HG02938 (cell line): Measurements from ENCODE around the gene HABP2.

Experiments used
- ATAC-seq: cut with Tn5 transposase; IDR thresholded peaks from one replicate; pipeline ENCODE4 v1.9.1; 2021; ENCODE audit warnings: mild to moderate bottlenecking, moderate library complexity; ENCODE audit not compliant: unreplicated experiment

The HABP2 gene

DNA sequence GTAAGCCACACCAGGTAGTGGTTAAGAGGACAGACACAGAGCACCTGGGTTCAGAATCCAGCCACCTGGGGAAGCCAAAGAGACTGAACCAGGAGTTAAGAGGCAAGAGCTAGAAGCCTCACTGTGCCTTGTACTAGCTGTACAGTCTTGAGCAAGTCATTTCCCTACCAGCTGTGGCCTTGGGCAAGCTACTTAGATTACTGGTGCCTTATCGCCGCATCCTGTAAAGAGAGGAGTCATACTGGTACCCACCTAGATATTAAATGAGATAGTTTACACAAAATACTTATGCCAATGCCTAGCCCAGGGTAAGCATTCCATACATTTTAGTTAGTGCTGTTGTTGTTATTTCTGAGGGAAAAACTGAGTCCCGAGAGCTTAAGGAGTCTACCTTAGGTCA lies 47.7 kb downstream of the HABP2 start:
- ATAC-seq, result no peak

DNA sequence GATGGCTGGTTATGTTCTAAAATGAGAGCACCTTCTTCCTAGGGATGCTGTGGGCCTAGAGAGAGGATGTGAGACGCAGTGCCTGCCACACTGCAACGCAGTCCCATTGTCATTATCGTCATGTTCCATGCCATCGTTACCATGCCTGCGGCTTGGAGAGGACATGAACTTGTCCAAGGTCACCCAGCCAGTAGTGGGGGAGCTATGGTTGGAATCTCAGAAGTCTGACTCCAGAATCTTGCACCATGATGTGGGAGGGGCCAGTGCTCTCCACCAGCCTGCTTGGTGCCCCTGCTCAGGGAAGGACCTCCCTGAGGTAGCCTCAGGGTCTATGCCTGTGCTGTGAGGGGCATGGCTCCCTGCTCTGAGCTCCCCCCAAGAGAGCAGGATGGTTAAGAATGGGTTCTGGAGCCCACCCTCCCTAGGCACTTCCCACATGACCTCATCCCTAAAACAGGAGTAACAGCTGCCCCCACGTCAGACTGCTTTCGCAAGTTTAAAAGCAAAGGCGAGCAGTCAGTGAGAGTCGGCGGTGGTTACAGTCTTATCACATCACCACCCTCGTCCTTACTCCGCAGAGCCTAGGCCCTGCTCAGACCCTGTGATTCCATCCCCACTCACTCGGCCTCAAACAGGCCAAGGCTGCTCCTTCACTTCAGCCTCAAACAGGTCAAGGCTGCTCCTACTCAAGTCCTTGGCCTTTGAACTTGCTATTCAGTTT lies 50.4 kb downstream of the HABP2 start:
- no peak for ATAC-seq

DNA sequence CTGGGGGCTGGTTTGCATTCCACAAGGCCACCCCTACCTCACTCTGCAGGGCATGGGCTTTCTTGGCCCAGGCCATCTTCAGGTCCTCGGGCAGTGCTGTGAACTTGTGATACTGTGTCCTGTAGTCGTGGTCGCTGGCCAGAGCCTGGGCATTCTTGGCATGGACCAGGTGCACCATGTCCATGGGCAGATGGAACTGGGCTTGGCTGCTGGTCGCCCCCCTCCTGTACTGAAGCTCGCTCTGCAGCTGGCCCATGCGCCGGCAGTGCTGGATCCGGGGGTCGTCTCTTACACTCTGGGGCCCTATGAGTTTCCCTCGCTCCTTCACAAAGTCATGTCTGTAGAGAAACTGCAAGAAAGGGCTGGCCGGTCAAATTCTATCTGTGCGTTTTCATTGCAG lies 51.7 kb downstream of the HABP2 start:
- no peak for ATAC-seq

DNA sequence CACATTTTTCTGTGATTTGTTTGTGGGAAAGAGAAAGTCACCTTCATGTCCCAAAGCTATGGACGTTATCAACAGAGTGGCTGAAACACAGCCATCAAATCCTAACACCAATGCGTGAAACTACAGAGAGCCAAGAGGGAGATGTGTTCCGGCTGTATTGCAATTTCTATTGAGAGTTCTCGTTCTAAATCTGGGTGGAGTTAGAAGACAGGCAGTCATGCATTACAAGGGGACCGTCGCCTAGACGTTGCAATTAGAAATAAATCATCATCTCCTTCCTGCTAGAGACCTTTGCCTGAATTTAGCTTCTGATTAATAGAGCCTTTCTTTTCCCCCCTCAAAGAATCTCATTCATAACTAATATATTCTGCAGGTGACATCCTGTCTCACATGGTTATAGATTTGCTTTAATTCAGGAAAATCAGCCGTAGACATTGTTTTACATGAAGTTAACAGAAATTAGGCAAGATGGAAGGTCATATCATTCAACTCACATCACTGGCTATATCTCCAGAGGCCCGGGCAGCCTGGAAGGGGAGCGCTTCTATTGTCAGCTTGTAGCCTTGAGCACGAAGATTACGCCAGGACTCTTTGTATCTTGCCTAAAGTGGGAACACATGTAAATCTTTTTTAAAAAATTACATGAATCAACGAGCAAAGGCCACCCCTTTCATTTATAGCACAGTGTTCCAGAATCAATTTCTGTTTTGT lies 52.6 kb downstream of the HABP2 start:
- ATAC-seq, result no peak

DNA sequence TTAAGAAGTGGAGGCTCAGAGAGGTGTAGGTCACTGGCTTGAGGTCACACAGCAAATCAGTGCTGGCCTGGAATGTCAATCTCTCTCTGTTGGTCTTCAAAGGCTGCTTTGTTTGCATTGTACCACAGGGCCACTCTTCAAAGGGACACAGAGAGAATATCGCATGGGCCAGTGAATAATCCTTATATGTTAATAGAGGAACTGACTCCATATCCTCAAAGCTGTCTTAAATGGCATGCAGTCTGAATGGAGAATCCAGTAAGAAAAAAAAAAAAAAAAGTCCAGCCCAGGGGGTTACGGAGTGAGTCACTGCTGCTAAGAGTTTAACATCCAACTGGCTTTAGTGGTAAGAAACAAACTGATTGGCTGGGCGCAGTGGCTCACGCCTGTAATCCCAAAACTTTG lies 56.9 kb downstream of the HABP2 start:
- ATAC-seq, result no peak

DNA sequence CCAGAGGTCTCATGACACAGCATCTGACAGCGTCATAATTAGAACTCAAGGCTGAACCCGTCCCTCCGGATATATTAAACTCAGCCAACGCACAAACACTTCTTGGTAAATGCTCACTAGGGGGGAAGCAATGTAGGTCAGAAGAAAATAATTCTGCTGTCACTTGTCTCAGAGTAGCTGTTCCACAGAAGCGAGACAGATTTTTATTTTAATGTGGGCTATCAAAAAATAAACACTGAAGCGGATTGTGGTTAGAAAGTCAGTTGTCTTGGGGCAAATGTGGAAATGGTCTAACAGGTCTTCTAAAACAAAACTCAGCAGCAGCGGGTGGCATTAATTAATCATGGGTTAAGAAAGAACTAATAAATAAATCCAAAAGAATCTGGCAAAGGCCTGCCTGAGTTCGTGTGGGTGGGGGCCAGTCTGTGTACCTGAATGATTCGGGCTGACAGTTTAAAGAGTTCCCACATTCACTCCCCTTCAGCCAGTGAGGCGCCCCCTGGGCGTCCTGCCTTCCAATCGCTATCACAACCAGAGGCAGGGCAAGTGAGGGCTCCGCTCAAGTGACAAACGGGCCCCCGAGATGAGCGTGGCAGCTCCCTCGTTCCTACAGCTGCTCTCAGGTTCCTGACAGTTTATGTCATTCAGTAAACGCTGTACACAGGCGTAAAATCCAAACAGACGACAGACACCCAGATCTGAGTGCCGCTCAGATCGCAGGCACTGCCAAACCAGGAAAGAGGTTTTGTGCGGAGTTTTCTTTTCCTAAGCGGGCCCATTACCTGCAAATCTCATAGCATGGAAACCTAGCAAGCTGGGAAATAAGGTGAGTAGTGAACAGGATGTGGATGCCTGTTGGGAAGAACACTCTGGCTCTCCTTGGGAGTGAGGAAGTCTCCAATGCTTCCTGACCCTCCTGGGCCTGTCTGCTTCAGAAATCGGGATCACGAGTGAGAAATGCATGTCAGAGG lies 58.1 kb downstream of the HABP2 start:
- ATAC-seq, result no peak

DNA sequence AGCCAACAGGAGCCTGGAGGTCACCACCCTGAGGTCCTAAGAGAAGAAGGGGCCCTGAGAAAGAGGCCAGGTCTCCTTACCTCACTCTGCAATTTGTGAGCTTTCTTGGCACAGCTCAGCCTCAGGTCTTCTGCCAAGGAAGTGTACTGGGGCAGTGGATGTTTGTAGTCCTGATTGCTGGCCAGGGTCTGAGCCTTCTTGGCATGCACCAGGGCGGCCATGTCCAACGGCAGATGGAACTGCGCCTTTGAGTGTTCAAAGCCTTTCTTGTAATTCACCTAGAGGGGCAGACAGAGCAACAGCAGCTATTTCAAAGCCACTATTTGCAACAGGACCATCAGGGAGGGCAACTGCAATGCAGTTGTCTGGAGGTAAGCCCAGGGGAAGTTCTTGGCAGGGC lies 59.3 kb downstream of the HABP2 start:
- ATAC-seq, result no peak

DNA sequence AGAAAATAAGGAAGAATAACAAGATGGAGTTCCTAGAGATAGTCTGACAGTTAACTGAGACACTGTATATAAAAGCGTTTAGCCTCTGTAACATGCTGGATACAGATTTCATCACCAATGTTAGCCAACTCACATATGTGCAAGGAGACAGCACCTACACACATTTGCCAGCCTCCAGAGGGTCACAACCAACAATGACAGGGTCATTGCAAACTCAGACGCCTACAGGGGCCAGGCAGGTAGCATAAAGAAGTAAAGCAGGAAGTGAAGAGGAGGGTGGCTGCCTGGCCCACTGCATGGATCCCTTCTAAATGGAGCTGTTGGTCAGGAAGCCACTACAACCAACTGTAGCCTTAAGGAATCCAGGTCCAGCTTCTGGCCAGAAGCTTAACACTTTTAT lies 60.6 kb downstream of the HABP2 start:
- ATAC-seq, result no peak

DNA sequence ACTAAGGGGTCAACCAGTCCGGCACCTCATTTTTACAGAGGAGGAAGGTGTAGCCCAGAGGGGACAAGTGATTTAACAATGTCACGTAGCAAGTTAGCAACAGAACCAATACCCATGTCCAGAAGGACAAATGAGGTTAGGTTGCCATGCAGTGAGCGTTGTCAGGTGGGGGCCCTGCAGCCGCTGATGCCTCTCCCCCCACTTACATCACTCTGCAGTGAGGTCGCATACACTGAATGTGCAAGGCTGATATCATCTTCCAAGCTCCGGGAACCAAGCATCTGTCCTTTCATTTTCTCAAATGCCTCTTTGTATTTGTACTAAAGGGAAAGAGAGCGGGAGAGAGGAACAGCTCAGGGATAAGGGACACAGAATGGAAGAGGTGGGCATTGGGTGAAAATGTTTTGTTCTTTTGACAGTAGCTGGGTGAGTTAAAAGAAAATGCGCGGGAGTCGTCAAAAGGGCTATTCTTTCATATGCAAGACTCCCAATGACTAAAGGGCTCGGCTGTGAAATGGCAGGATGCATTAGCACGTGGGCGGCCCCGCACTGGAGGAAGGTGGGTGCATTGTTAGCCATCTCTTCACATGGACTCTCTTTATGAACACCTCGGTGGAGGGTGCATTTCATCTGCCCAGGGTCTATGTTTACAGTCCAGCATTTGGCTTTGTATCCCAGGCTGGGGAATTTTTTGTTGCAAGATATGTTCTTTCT lies 61.3 kb downstream of the HABP2 start:
- no peak for ATAC-seq

DNA sequence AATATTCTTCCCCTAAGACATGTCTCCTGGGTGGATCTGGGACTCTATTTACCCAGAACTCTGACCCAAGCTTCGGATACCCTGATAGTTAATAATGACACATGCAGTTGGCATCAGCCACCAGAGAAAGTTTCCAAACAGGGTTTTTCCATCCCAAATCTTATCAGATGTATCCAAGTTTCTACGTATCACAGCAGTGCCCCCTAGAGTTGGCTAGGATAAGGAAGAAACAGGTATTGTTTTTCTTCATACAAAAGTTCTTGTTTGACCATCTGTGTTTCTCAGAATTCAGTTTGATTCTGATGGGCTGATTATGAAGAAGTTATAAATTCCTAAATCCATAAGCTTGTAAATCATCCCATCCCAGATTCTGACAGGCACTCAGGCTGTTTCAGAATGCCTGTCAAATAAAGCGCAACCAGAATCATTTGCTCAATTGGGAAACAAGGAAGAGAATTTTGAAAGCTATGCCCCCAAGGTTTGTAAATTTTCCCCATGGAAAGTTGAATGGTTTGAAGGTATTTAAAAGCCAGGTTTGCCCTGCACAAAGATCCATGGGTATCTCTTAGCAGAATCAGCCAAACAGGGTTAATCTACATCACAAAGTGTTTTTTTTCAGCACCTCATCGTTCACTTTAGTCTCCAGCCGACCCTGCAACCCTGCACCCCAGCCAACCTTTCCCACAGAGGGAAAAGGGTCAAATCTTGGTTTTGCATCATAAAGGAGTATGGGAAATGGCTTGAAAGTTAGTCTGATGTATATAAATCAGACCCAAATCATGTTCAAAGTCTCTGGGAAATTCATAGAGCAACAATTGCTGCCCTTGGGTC lies 63.6 kb downstream of the HABP2 start:
- ATAC-seq, result no peak

DNA sequence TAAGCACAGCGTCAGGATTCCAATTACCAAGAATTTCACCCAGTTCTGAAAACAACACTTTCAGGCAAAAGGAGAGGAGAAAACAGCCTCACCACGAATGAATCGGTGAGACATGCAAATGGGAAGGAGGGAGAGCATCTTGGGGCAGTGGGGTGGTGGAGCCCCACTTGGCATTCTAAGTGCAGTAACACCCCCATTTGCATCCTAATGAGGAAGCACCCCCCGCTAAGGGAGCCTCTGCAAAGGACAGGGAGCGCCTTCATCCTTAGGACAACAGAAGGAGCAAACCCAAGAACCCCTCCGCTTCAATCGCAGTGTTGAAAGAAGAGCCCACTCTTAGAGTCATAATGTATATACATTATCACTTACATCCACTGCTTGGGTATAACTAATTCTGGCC lies 64.2 kb downstream of the HABP2 start:
- ATAC-seq, result no peak

DNA sequence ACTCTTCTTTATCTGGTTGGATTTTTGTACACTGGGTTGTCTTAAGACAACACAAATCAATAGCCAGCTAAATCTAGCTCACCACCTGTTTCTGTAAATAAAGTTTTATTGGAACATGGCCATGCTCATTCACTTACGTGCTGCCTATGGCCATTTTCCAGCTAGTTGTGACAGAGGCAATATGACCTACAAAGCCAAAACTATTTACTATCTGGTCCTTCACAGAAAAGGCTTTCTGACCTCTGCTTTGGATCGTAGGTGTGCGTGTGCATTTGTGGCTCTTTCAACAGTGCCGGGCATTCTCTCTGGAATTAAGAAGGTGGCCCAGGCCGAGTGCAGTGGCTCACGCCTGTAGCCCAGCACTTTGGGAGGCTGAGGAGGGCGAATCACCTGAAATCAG lies 65.5 kb downstream of the HABP2 start:
- no peak for ATAC-seq

DNA sequence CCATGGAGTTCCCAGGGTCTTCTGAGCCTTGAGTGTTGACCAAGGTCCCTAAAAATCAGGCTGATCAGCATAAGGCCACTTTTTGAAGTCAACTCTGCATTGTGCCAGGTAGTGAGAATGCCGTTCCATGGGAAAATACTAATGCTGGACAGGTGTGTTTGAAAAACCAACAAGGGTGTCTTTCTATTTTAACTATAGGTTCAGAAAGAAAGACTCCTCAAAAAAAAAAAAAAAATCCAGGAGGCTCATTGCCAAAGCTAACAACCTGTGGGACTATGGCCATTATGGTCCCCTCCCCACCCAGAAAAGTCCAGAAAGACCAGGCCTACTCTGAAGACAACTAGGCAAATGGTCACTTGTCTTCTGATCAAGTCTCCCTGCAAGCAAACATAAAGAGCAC lies 66.5 kb downstream of the HABP2 start:
- no peak for ATAC-seq

DNA sequence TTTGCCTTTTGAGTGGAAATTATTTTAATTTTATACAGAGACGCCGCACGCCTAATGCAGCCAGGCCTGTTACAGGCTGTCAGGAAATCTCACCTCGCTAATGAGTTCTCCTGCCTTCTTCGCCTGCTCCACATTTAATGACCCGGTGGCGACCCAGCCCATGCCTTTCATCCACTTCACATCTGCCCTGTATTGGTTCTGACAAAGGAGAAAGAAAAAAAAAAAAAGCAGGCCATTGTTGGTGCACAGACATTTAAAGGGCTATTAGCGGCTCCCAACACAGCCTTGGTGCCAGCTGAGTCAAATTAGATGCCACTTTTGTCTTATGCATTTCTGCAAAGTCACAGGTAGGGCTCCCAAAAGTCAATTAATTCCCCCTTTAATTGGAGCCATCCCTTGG lies 67.7 kb downstream of the HABP2 start:
- ATAC-seq, result no peak

DNA sequence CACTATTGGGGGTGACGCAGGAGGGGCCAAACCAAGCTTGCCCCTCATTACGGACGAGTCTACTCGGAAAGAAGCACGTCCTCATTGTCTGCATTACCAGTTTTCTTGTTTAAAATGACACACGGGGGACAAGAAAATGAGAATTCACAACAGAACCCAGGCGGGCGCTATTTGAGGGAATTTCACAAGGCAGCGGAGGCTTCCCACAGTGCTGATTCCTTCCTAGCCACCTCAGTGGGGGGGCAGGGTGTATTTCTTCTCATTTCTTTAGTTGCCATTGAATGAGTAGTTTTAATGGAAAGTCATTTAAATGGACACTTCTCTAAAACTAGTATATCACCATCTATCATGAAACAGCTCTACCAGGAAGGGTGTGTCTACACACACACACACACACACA lies 68.1 kb downstream of the HABP2 start:
- no peak for ATAC-seq

DNA sequence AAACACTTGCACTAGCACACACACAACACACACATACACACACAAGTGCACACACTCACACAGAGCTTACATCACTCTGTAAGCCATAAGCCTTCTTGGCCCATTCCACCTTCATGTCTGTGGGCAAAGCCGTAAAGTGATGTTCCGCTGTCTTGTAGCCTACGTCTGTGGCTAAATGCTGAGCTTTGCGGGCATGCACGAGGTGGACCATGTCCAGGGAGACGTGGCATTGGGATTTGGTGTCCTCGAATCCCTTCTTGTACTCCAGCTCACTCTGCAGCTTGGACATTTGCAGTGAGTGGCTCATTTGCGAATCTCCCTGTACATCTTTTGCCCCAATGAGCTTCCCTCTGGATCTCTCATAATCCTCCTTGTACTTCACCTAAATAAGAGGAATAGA lies 68.9 kb downstream of the HABP2 start:
- no peak for ATAC-seq

DNA sequence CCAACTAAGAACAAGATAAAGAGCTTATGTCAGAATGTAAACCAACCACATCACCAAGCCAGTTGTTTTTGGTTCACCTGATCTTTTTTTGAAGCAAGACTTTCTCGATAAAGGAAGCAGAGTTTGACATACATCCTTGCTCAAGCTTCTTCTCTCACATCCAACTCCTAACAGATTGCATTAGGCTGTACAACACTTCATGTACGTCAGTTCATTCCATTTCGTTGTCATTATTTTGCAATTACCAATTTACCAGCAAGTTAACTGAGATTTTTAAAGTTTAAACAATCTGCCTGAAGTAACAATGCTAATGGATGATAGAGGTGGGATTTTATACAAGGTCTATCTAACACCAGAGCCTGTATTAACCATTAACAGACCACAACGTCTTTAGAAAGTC lies 70.0 kb downstream of the HABP2 start:
- ATAC-seq, result no peak

DNA sequence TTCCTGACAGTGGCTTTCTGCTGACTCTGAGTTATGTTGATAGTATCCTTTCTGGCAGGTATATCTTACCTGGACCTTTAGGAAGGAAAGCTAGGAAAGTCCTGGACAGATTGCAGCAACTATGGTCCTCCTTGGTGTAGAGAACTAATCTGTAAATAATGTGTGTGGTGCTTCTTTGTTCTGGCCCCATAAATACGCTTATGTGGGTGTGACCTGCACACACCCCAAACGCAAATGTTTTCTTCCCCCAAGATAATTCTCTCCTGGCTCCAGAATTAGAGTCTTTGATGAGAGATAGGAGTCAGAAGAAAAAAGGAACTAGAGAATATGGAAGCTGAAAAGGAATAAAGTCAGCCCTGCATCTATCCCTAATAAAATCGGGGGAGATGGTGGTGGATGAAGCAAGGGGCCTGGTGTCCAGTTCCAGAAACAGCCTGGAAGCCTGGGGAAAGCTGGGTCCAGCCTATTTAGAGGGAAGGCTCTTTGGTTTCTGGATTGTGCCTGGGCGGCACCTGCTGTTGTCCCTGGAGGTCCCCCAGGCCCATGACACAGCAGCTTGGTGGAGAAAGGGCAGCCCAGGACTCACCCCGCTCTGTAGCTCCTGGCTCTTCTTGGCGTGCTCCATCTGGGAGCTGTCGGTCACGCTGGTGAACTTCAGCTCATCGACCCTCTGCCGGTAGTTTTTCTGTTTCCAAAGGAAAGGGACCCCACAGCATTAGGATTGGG lies 72.8 kb downstream of the HABP2 start:
- no peak for ATAC-seq

DNA sequence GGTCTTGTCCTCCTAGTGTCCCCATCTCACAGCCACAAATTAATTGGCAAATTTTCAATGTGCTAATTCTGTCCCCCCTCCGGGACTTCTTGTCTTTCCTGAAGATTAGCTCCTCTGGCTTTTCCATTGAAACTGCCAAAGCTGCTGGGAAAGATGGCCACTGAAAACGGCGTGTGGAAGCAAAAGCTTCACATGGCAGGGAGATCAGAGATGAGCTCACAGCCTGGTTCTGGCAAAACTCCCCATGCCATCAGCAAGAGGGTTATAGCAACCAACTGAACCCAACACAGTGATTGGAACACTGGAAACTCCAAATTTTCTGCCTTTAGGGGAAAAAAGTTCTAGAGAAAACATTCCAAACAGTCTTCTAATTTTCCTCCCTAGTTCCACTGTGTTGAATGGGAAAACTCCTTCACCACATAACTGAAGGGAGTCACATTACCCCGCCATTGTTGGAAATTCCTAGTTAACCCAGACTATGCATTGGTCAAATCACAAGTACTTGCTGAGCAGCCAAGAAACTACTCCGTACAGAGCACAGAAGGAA lies 74.0 kb downstream of the HABP2 start:
- ATAC-seq, result no peak
